GM12865 (cell line): ENCODE data around the gene TLR7.

Source experiments
- DNase-seq: peaks from one replicate; pipeline ENCODE4 v3.0.0; 2010; ENCODE audit warnings: low read depth
- H3K4me3 ChIP-seq: 2 replicates; pipeline ENCODE4 v1.5.1; 2011; ENCODE audit warnings: mild to moderate bottlenecking, low read depth, low read length, control low read depth
- TF ChIP-seq, protein P1 (sequence below): IDR thresholded peaks from 2 replicates; pipeline ENCODE4 v1.5.1; 2011; ENCODE audit warnings: low read length, control low read depth, low read depth, inconsistent platforms; ENCODE audit not compliant: insufficient read depth; ENCODE audit errors: missing control alignments

Gene TLR7

DNA sequence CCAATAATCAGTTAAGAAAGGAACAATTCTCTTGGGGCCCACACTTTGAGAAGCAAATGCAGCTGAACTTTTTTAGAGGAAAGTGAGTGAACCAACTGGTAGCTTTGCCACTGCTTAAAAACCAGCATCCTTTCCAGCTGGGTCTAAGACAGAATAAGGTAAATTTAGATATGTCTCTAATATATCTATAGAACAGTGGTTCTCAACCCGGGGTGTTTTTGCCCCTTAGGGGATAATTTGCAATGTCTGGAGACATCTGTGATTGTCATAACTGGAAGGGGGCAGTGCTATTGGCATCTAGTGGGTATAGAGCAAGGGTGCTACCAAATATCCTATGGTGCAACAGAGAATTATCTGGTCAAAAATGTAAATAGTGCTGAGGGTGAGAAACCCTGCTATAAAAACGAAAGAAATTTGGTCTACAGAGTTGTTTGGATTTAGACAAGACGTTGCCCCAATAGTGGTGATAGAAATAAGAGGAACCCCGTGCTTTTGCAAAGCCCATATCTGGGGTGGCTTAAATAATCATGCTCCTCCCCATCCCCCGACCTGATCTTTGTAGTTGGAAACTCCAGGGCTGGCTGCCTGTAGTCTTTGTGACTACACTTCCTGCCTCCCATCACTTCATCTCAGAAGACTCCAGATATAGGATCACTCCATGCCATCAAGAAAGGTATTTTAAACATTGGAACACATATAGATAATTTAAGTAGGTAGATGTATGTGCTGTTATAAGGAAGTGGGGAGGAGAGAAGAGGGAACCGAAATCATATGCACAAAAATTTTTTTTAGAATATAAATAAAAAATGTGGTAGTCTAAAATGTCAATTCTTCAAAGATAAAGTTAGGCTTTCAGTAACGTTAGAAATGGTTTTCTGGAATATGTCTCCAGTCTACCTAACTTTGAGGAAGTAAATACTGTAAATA lies at the start of gene TLR7:
Gene TLR7, plus strand, starts transcription at position 622 of the 927 bp plus-strand sequence. CDS start 507 bp downstream, outside the sequence.
- peak; percentile 58 for DNase-seq
- H3K4me3 ChIP-seq, result peak within 1 kb of the TSS; percentile 62
- TF ChIP-seq, protein P1, sequence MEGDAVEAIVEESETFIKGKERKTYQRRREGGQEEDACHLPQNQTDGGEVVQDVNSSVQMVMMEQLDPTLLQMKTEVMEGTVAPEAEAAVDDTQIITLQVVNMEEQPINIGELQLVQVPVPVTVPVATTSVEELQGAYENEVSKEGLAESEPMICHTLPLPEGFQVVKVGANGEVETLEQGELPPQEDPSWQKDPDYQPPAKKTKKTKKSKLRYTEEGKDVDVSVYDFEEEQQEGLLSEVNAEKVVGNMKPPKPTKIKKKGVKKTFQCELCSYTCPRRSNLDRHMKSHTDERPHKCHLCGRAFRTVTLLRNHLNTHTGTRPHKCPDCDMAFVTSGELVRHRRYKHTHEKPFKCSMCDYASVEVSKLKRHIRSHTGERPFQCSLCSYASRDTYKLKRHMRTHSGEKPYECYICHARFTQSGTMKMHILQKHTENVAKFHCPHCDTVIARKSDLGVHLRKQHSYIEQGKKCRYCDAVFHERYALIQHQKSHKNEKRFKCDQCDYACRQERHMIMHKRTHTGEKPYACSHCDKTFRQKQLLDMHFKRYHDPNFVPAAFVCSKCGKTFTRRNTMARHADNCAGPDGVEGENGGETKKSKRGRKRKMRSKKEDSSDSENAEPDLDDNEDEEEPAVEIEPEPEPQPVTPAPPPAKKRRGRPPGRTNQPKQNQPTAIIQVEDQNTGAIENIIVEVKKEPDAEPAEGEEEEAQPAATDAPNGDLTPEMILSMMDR, result no peak

DNA sequence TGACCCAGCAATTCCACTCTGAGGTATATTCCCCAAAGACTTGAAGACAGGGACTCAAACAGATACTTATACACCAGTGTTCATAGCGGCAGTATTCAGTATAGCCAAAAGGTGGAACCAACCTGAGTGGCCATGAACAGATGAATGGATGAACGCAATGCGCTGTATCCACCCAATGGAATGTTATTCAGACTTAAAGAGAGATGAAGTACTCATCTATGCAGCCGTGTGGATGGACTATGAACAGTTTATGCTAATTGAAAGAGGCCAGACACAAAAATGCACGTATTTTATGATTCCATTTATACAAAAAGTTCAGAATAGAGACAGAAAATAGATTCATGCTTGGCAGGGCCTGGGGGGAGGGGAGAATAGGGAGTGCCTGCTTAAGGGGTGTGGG lies 49.3 kb upstream of the TLR7 start:
- TF ChIP-seq, protein P1, result no peak

DNA sequence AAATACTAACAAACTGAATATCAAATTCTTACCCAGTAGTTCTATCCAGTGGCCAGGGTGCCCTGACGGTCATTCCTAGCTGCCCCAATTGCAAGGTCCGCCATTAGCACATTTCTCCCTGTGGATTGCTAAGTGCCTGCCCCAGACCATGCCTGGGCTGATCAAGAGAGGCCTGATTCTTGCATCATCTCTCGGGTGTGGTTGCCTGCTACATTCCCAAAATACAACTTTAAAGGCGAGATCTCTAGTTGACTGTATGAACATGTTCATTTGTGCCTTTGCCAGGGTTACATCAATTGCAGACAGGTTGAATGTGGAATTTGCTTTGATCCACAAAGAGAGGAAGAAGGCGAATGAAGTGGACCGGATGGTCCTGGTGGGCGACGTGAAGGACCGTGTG lies 47.6 kb upstream of the TLR7 start:
- no peak overlapping the region for H3K4me3 ChIP-seq
- TF ChIP-seq, protein P1, result no peak
- DNase-seq, result no peak

More for the DNA sequence above, 49.3 kb upstream of the TLR7 start:
- no peak overlapping the region for H3K4me3 ChIP-seq
- no peak for DNase-seq

DNA sequence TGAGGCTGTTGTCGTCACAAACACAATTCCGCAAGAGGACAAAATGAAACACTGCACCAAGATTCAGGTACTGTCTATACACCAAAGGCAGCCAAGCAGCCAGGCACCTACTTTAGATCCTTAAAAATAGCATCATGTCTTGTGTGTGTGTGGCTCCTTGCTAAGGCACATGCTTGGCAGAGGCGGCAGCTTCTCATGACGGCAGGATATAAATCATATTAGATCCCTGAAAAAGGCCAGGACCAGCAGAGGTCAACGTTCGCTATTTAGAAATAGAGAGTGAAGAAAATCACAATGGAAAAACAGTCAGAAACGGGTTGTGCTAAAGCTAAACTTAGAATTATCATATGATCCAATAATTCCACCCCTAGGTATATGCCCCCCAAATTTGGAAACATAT lies 46.1 kb upstream of the TLR7 start:
- TF ChIP-seq, protein P1, result no peak
- DNase-seq, result no peak
- H3K4me3 ChIP-seq, result no peak overlapping the region

DNA sequence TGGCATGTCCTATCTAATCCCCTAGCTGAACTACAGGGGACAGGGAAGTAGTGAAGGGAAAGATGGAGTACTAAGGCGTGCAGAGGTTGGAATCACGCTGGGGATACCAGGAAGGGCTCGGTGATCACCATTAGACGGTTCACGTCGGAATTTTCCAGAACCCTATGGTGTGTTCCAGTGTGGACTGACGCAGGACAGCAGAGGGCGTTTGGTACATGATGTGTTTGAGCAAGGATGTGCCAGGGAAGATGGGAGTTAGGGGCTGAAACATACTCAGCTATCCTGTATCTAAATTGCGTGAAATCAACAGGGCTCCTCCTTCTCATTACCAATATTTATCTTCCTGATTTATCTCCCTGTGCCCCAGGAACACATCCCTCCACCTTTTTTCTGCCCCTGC lies 41.9 kb upstream of the TLR7 start:
- no peak for DNase-seq
- H3K4me3 ChIP-seq, result no peak overlapping the region
- TF ChIP-seq, protein P1, result no peak

DNA sequence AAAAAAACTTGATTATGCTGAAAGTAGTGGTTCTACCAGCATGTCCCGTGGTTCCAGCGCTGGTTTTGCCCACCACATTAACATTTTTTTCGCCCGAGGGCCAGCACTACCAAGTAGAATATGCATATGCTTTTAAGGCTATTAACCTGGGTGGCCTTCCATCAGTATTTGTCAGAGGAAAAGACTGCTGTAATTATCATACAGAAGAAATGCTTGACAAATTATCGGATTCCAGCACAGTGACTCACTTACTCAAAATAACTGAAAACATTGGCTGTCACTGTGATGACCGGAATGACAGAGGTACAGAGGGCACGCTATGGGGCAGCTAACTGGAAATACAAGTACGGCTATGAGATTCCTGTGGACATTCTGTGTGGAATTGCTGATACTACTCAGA lies 41.1 kb upstream of the TLR7 start:
- no peak for DNase-seq
- TF ChIP-seq, protein P1, result no peak
- H3K4me3 ChIP-seq, result no peak overlapping the region
